IMR-90 (cell line): ENCODE results near the gene LRRC9. TPM values are rescaled to one million over a fixed set of nuclear protein-coding genes. Genes with fewer than 3 reads are reported as not detected.

Experiments used
- ATAC-seq: fragments of 200-7000 bp; cut with Tn5 transposase; 2 replicates; pipeline ENCODE4 v1.9.1; 2020; ENCODE audit warnings: low read depth, mild to moderate bottlenecking, moderate library complexity
- BruUV-seq: library from RNA; stranded (reverse); fragments of 400-500 nt; replicated peaks from 2 replicates; lab custom pipeline; 2021; lab: Mats Ljungman, UMichigan
- CTCF ChIA-PET: fragments of 300-600 bp; formaldehyde crosslinking; extraction: SDS; loops from one replicate; lab custom pipeline; 2021; ENCODE audit warnings: antibody characterized with exemption; lab: Yijun Ruan, JAX
- POLR2A ChIA-PET: fragments of 300-600 bp; sonication (Branson Sonifier 250); formaldehyde crosslinking; loops from one replicate; lab custom pipeline; 2022; ENCODE audit warnings: antibody characterized with exemption; ENCODE audit not compliant: unreplicated experiment; lab: Charles Lee
- DNase-seq: peaks from one replicate; pipeline ENCODE4 v3.0.0; 2013
- H2AFZ ChIP-seq: replicated peaks from 2 replicates; pipeline ENCODE3; 2013; ENCODE audit warnings: low read length, mild to moderate bottlenecking; ENCODE audit not compliant: poor library complexity
- H2AK5ac ChIP-seq: 2 replicates; pipeline ENCODE4 v1.6.1; 2013; ENCODE audit warnings: low read depth, low read length, inconsistent platforms
- H2AK9ac ChIP-seq: replicated peaks from 2 replicates; pipeline ENCODE3; 2013; ENCODE audit warnings: mild to moderate bottlenecking, low read depth, low read length, moderate library complexity; ENCODE audit not compliant: poor library complexity
- H2BK120ac ChIP-seq: 2 replicates; pipeline ENCODE4 v1.6.1; 2013; ENCODE audit warnings: low read depth, low read length, inconsistent platforms
- H2BK15ac ChIP-seq: 3 replicates; pipeline ENCODE4 v1.6.1; 2013; ENCODE audit warnings: low read depth, low read length, inconsistent platforms
- H2BK20ac ChIP-seq: 2 replicates; pipeline ENCODE4 v1.6.1; 2013; ENCODE audit warnings: low read depth, mild to moderate bottlenecking, inconsistent platforms, low read length, moderate library complexity
- H2BK5ac ChIP-seq: 2 replicates; pipeline ENCODE4 v1.6.1; 2013; ENCODE audit warnings: mild to moderate bottlenecking, low read depth, low read length, inconsistent platforms; ENCODE audit not compliant: poor library complexity, severe bottlenecking
- H3K14ac ChIP-seq: replicated peaks from 2 replicates; pipeline ENCODE4 v1.6.1; 2013; ENCODE audit warnings: low read depth, low read length, inconsistent platforms
- H3K18ac ChIP-seq: 2 replicates; pipeline ENCODE4 v1.6.1; 2013; ENCODE audit warnings: low read depth, low read length, control low read depth
- H3K23ac ChIP-seq: 2 replicates; pipeline ENCODE4 v1.6.1; 2013; ENCODE audit warnings: low read depth, low read length, inconsistent platforms
- H3K27ac ChIP-seq: 2 replicates; pipeline ENCODE4 v1.5.1; 2013; ENCODE audit warnings: mild to moderate bottlenecking, control low read depth, low read length; ENCODE audit not compliant: insufficient read depth
- H3K27me3 ChIP-seq: 2 replicates; pipeline ENCODE4 v1.6.1; 2013; ENCODE audit warnings: low read length; ENCODE audit not compliant: control insufficient read depth, insufficient read depth
- H3K36me3 ChIP-seq: 2 replicates; pipeline ENCODE4 v1.6.1; 2013; ENCODE audit warnings: low read length, mixed read lengths; ENCODE audit not compliant: control insufficient read depth, insufficient read depth
- H3K4ac ChIP-seq: 2 replicates; pipeline ENCODE4 v1.6.1; 2013; ENCODE audit warnings: low read depth, low read length, inconsistent platforms
- H3K4me1 ChIP-seq: 2 replicates; pipeline ENCODE4 v1.6.1; 2013; ENCODE audit warnings: low read length, mixed read lengths; ENCODE audit not compliant: control insufficient read depth, insufficient read depth
- H3K4me2 ChIP-seq: 2 replicates; pipeline ENCODE4 v1.6.1; 2013; ENCODE audit warnings: low read depth, mild to moderate bottlenecking, control low read depth, low read length, moderate library complexity
- H3K4me3 ChIP-seq: 2 replicates; pipeline ENCODE4 v1.5.1; 2013; ENCODE audit warnings: low read depth, mild to moderate bottlenecking, control low read depth, low read length, moderate library complexity; ENCODE audit not compliant: insufficient read depth
- H3K56ac ChIP-seq: 2 replicates; pipeline ENCODE4 v1.6.1; 2013; ENCODE audit warnings: low read length, inconsistent platforms; ENCODE audit not compliant: insufficient read depth; ENCODE audit errors: extremely low read depth
- H3K79me1 ChIP-seq, 2 experiments: 2 replicates each; pipeline ENCODE4 v1.6.1; 2013; ENCODE audit warnings: low read length in 2 of 2, inconsistent platforms in 1 of 2, low read depth in 1 of 2
- H3K9ac ChIP-seq: 2 replicates; pipeline ENCODE4 v1.6.1; 2013; ENCODE audit warnings: low read depth, low read length, control low read depth
- H3K9me1 ChIP-seq: 2 replicates; pipeline ENCODE4 v1.6.1; 2013; ENCODE audit warnings: low read length, inconsistent platforms; ENCODE audit not compliant: insufficient read depth
- H3K9me3 ChIP-seq: 2 replicates; pipeline ENCODE4 v1.6.1; 2013; ENCODE audit warnings: low read length; ENCODE audit not compliant: control insufficient read depth, insufficient read depth
- H4K20me1 ChIP-seq: 2 replicates; pipeline ENCODE4 v1.6.1; 2013; ENCODE audit warnings: low read length, inconsistent platforms; ENCODE audit not compliant: insufficient read depth
- H4K5ac ChIP-seq: 2 replicates; pipeline ENCODE4 v1.6.1; 2013; ENCODE audit warnings: mild to moderate bottlenecking, low read depth, low read length, control low read depth
- H4K8ac ChIP-seq, 2 experiments: 2 replicates each; pipeline ENCODE4 v1.6.1; 2013; ENCODE audit warnings: low read depth in 2 of 2, low read length in 2 of 2, control low read depth in 1 of 2, inconsistent platforms in 1 of 2
- H4K91ac ChIP-seq: 2 replicates; pipeline ENCODE4 v1.6.1; 2013; ENCODE audit warnings: low read depth, low read length, inconsistent platforms; ENCODE audit not compliant: insufficient read depth
- CEBPB ChIP-seq: IDR thresholded peaks from 2 replicates; pipeline ENCODE4 v1.6.1; 2012; ENCODE audit warnings: low read depth, low read length, improper control_type of control experiment
- POLR2A ChIP-seq: IDR thresholded peaks from 2 replicates; pipeline ENCODE4 v1.6.1; 2012; ENCODE audit warnings: mild to moderate bottlenecking, low read depth, low read length
- WGBS, 2 experiments: methylation state at CpG; one replicate each; pipeline versions ENCODE4 v1.1.5 to v1.1.7; 2013; ENCODE audit warnings: missing lambda C conversion rate in 2 of 2; ENCODE audit not compliant: insufficient read length in 1 of 2; ENCODE audit errors: extremely low coverage in 2 of 2; 5-methylcytosine and 5-hydroxymethylcytosine counted together
- dilution Hi-C: fragments of 300-500 bp; cut with HindIII; formaldehyde crosslinking; loops from one replicate; pipeline ENCODE4 v1.14.3; 2018; ENCODE audit warnings: low sequenced_read_pairs; ENCODE audit not compliant: unreplicated experiment
- in situ Hi-C: fragments of 300-500 bp; cut with MboI; formaldehyde crosslinking; loops from 3 replicates; pipeline ENCODE4 v1.14.3; 2019; ENCODE audit warnings: low sequenced_read_pairs, inconsistent platforms, mixed read lengths
- intact Hi-C: fragments of 100-400 bp; cut with micrococcal nuclease; formaldehyde crosslinking; loops from 2 replicates; pipeline ENCODE4 v1.10.0; 2022
- polyA plus RNA-seq, 3 experiments: library from polyadenylated mRNA; depleted of rRNA; stranded (reverse); fragments of >200 nt; gene quantifications; 2 replicates each; pipeline ENCODE4 v1.2.3, GENCODE V29; 2012; ENCODE audit warnings: low replicate concordance in 1 of 3
- total RNA-seq: library from RNA; depleted of rRNA; stranded (reverse); fragments of >200 nt; gene quantifications from 2 replicates; pipeline ENCODE4 v1.2.3, GENCODE V29; 2012

LRRC9 gene
- total and polyA plus RNA-seq, 2 of the 4 experiments (the other 2 are of a cell fraction): not detected

DNA sequence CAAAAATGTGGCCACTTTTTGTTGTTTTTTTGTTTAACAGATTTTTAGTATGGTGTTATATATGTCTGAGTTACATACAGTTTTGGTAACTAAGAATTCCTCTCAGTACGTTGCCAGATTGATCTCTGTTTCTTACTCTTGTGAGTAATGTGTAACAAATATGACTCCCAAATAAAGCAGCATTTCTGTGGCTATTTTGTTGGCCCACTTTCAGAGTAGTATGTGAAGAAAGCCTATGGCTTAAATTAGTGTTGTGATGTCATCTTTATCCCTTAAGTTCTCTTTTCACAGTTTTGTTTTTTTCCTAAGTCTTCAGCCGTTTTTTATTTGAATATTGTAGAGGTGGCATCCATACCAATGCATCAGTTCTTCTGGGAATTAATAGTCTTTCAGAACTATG, 182.4 kb downstream of the LRRC9 start:
- Histone ChIP-seq H4K8ac (no peak overlapping the region), H4K5ac (no peak overlapping the region), H2BK15ac (no peak overlapping the region), H3K4me3 (no peak overlapping the region), H3K9ac (no peak overlapping the region), H3K36me3 (peaks cover 4% of the 10 kb centered on the region), H4K20me1 (peaks cover 37% of the 10 kb centered on the region), H3K9me3 (no peaks in the 10 kb centered on the region), H2AFZ (no peak overlapping the region), H2BK5ac (peak overlapping the region; percentile 26), H3K56ac (no peak overlapping the region), H3K27ac (no peak overlapping the region), H2BK120ac (no peak overlapping the region), H3K18ac (no peak overlapping the region), H3K9me1 (peaks cover 4% of the 10 kb centered on the region), H3K4me1 (peaks cover 8% of the 10 kb centered on the region; the same call in 1 of the 2 replicates), H3K23ac (no peak overlapping the region), H3K4ac (no peak overlapping the region), H3K27me3 (no peaks in the 10 kb centered on the region), H3K4me2 (peak overlapping the region; percentile 70), H3K14ac (no peak overlapping the region), H2BK20ac (no peak overlapping the region), H3K79me1 (peaks cover 11 to 47% of the 10 kb centered on the region in 2 experiments), H4K91ac (no peak overlapping the region), H2AK5ac (no peak overlapping the region), H2AK9ac (no peak overlapping the region)
- no CpG with 5 or more reads among the region's 2 CpGs for WGBS, 2 experiments
- in situ Hi-C loops (no loop called here), intact Hi-C loops (no loop called here), dilution Hi-C loops (no loop called here)
- ATAC-seq (peak; percentile 73), DNase-seq (peak; percentile 91)
- POLR2A ChIA-PET: no interaction called here
- CTCF ChIA-PET: no interaction called here
- TF ChIP-seq POLR2A: no peak
- TF ChIP-seq CEBPB: 0 out of 2 replicates have a peak, but pooled peaks have one; percentile 33
- BruUV-seq: no TSS peak
